GM12873 (cell line): ENCODE results near the gene TSC22D3.

Experiments used
- TF ChIP-seq, protein P1 (sequence below): IDR thresholded peaks from 2 replicates; pipeline ENCODE4 v1.5.1; 2012; ENCODE audit warnings: low read depth, mild to moderate bottlenecking, moderate library complexity, low read length, control low read depth; ENCODE audit not compliant: insufficient read depth; ENCODE audit errors: missing control alignments

TSC22D3 gene

DNA sequence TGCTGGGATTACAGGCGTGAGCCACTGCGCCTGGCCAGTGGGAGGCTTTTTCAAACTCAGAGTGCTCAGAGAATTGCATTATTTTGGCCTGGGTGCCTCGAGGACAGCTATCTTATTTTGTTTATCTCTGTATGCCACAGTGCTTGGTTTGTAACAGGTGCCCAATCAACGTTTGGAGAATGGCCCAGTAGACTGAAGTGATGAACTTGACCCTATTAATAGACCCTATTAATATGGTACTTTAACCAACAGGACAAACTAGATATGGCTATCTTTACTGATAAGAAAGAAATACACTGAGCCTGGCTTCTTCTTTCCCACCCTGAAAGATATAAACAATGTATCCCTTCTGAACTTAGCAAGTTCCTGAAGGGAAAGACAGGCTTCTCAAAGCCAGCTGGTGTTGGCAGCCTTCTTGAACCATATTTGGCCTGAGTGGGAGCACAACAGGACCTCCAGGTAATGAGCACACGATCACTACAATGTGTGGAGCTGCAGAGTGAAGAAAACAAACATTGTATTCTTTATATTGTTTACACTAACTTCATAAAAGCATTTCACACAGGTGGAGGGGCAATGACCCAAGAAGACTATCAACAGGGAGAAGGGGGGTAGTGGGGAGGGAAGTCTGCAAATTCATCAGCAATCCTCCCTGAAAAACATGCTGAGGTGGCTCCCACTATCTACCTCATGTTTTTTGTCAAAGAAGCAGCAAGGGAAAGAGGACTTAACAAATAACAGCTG lies 105.5 kb downstream of the TSC22D3 start:
- TF ChIP-seq, protein P1, sequence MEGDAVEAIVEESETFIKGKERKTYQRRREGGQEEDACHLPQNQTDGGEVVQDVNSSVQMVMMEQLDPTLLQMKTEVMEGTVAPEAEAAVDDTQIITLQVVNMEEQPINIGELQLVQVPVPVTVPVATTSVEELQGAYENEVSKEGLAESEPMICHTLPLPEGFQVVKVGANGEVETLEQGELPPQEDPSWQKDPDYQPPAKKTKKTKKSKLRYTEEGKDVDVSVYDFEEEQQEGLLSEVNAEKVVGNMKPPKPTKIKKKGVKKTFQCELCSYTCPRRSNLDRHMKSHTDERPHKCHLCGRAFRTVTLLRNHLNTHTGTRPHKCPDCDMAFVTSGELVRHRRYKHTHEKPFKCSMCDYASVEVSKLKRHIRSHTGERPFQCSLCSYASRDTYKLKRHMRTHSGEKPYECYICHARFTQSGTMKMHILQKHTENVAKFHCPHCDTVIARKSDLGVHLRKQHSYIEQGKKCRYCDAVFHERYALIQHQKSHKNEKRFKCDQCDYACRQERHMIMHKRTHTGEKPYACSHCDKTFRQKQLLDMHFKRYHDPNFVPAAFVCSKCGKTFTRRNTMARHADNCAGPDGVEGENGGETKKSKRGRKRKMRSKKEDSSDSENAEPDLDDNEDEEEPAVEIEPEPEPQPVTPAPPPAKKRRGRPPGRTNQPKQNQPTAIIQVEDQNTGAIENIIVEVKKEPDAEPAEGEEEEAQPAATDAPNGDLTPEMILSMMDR = no peak

DNA sequence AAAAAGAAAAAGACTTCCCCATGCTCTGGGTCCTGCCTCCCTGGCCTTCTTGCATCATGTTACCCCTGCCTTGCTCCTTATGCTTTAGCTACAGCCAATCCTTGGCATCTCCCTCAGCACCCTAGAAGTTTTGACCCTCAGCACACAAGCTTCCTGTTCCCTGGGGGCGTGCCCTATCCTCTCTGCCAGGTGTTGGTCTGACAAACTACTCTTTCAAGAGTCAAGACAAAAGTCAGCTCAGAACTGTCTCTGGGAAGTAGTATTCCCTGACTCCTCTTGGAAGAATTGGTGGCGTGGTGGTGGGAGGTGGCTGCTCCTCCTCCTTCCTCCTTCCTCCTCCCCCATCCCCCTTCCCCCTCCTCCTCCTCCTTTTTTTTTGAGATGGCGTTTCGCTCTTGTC lies 106.3 kb downstream of the TSC22D3 start:
- TF ChIP-seq, protein P1 = no peak

DNA sequence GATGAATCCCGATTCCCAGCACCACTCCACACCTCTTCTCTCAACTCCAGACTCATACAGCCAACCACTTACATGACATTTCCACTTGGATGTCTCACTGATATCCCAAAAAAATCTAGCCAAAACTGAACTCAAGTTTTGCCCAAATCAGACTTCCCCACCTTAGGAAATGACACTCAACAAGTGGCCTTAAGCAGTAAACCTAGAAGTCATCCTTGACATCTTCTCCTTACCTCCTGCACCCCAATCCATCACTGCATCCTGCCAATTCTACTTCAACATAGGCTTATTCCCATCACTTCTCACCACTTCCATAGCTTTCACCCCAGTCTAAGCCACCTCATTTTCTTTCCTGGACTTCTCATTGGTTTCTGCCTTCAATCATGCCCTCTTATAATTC lies 108.2 kb downstream of the TSC22D3 start:
- TF ChIP-seq, protein P1 = no peak

DNA sequence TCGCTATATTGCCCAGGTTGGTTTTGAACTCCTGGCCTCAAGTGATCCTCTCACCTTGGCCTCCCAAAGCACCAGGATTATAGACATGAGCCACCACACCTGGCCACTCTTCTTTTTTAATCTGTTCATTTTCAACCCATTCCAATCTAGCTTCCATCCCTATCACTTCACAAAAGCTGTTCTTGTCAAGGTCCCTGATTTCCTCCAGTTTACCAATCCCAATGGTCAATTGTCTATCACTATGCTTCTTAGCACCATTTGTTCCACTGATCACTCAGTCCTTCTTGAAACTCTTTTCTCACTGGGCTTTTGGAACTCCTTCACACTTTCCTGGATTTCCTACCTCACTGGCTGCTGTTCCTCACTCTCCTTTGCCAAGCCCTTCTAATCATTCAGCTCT lies 108.7 kb downstream of the TSC22D3 start:
- TF ChIP-seq, protein P1 = no peak
